DMS53 (cell line): ENCODE results near the gene KDM7A.
"Not testable (repeated sequence)": the region's sequence is repeated elsewhere in the genome, so short reads cannot be mapped to it uniquely, and the experiment has no call there.

Source experiments
- DNase-seq: peaks from one replicate; lab custom pipeline; 2025; lab: John Stamatoyannopoulos, UW

The KDM7A gene

GRCh38 chr7:140160308-140160707 lies 16.5 kb downstream of the KDM7A start:
- no peak for DNase-seq

DNA sequence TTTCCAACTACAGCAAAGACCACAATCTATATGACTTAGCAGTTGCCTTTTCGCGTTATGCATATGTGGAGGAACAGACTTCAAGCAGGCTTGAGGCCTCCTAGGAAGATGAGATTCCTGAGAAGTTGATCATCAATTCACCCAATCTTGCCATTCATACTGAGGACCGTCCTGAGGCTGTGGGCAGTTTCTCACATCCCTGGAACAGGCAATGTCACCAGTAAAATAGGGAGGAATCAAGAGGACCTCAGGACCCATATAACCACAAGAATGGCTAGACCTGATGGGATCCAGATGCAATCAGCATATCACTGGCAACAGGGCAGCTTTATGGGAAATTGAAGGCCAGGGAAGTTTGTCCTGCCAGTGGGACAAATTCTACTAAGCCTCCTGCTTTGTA lies 17.3 kb downstream of the KDM7A start:
- DNase-seq = no peak

DNA sequence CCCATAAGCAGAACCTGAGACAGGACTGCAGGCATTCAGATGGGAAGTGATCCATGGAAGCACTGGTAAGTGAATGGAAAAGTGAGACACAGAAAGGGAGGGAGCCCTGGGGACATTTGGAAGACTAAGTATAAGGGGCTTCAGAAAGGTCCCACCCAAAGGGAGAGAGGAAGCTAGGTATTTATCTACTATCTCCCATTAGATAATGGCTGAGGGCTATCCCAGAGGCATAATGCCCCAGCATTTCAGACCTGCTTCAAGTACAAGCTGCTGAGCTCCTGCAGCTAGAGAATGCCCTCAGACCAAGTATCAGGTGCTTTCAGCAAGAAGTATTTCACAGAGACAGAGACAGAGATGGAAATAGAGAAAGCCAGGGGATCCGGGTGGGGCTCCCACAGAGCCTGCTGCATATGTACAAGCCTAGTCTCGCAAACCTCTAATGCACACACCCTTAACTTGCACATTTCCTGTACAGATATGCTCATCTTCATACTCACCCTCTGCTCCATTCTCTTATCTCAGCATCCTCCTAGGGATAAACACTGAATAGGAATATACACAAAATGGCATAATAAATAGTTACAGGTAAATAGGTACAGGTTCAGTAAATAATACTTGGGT lies 20.2 kb downstream of the KDM7A start:
- DNase-seq = no peak

DNA sequence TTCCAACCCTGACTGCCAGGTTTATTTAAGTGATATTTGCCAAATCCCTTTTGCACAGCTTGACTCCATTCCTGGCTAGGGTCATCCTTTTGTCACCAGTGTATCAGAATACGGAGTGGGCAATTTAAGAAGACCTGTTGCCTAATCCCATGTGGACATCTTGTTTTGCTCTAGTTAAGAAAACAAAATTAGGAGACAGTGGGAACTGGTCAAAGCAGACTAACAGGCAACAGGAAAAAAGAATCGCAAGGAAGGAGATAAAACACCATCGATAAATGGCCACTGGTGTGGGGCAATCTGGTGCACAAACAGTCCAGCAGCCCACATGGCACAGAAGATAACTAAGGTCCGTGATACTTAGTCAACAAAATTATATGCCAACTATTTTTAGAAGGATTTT lies 21.4 kb downstream of the KDM7A start:
- no peak for DNase-seq

DNA sequence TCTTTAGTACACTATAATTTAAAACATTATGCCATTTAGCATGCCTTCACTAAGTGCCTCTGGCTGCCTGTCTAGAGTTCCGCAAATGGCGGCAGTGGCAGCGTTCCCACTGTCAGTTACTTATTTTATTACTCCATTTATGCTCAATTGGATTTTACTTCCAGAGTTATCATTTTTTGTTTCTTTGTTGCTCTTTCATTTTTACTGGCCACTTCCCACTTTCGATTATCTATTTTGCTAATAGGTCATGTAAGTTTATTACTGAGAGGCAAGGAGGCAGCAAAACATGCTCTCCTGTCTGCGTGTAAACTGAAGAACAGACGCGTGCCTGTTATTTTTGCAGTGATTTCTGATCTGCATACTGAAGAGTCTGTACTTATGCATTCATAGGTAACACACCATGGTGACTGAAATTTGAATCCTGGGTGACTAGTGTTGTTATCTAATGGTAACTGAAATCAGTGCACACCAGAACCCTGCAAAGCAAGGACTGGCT lies 23.1 kb downstream of the KDM7A start:
- no peak for DNase-seq

DNA sequence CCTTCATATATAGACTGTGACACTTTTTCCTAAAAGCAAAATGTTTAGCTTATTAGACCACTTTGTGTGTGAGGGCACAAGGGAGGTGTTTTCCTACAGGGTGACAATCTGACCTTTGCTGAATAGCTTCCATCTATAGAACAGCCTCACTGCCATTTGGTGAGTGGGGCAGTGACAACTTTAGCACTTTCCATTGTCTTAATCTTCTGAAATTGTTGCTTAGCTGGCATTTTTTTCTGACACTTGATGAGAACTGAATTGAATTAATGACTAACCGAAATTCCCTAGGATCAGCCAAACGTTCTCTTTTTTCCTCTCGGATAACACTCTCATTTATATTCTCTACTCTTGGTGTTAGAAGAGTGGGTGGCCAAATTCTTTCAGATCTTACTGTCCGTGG lies 30.2 kb downstream of the KDM7A start:
- DNase-seq = no peak

DNA sequence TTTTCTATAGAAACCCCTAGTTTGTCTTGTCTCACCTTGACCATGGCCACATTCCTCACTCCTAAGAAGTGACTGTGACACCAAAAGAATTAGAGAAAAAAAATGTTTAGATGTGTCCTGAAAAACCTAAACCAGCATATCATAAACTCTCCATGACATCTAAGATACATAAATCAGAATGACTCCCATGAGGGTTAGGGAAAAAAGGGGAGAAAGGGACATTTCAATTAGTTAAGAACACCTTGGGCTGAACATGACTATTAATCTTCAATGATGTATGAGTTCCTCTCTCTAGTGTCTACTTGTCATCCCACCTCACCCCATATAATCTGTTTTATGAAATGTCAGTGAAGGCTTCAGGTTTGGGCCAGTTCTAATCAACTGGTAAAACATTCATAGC lies 31.1 kb downstream of the KDM7A start:
- DNase-seq = no peak

DNA sequence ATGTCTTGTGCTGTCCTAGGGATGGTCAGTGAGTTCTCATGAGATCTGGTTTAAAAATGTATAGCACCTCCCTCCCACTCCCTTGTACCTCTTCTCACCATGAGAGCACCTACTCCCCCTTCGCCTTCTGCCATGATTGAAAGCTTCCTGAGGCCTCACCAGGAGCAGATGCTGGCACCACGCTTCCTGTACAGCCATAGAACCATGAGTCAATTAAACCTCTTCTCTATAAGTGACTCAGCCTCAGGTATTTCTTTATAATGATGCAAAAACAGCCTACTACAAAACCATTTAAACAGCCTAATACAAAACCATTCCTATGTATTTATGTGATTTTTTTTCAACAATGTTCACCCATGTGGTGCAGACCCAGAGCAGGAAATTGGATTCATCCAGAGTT lies 32.0 kb downstream of the KDM7A start:
- no peak for DNase-seq

- no peak for DNase-seq
These were observed 32.8 kb downstream of the KDM7A start for GRCh38 chr7:140143997-140144396.

- DNase-seq = no peak
These were observed 34.8 kb downstream of the KDM7A start for GRCh38 chr7:140142031-140142430.

- no peak for DNase-seq
These were observed 35.5 kb downstream of the KDM7A start for GRCh38 chr7:140141256-140141655.

GRCh38 chr7:140137078-140137477 lies 39.7 kb downstream of the KDM7A start:
- no peak for DNase-seq

- DNase-seq = no peak
These were observed 40.7 kb downstream of the KDM7A start for GRCh38 chr7:140136073-140136472.

GRCh38 chr7:140134039-140134438 lies 42.7 kb downstream of the KDM7A start:
- no peak for DNase-seq

DNA sequence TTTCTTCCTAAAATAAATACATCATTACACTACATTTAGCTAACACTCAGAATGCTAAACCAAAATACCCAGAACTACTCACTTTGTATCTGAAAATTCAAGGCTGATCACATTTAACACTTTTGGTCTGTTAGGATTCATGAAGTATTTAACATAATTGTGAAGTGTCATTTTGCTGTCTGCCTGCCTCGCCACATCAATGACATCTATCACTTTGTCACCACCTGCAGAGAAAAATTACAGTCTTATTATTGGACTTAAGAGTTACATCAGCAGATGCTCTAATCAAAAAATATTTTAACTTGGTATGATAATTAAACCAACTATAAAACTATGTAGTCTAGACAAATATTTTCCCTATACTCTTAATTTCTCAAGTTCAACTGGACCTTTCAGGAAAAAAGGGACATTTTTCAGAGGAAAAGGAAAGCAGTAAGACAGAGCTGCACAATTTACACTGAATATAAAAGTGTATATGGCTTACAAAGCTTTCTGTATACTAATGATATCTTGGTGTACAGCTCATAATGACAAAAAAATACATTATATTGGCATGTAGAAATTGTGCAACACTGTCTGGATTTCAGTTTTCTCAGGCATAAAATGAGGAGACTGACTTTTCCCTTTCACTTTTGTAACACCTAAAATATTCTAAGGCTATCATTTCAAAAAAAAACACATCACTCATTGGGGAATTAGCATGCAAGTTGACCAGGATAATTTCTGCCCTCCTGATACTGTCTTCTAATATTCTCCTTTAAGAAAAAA lies 49.2 kb downstream of the KDM7A start:
- DNase-seq = no peak

DNA sequence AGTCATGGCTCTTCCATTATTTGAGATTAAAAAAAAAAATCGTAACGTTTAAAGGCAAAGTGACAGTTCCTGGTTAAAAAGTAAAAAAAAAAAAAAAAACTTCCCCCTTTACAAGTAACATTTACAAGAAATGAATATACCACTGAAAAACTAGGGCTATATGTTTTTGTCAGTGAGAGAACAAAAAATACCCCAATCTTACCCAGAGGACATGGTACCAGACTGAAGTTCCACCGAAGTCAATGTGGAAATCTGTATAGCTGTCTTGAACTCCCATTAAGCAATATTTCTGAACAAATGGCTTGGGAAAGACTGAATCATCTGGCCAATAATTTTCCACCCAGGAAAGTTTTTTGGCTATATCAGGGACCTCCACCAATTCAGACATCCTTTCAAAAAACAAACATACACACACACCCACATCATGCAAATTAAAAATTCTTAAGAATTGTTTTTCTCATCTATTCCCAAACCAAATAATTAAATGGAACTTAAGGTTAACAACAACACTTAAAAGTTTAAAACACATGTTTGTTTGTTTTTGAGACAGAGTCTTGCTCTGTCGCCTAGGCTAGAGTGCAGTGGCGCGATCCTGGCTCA lies 50.2 kb downstream of the KDM7A start:
- no peak for DNase-seq

GRCh38 chr7:140122965-140123364 lies 53.8 kb downstream of the KDM7A start:
- no peak for DNase-seq

GRCh38 chr7:140121326-140121725 lies 55.5 kb downstream of the KDM7A start:
- DNase-seq = no peak

DNA sequence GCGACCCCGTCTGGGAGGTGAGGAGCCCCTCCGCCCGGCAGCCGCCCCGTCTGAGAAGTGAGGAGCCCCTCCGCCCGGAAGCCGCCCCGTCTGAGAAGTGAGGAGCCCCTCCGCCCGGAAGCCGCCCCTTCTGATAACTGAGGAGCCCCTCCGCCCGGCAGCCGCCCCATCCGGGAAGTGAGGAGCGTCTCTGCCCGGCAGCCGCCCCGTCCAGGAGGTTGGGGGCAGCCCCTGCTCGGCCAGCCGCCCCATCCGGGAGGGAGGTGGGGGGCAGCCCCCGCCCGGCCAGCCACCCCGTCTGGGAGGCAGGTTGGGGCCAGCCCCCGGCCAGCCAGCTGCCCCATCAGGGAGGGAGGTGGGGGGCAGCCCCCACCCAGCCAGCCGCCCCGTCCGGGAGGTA lies 62.0 kb downstream of the KDM7A start:
- not testable (repeated sequence) for DNase-seq

- DNase-seq = not testable (repeated sequence)
These were observed 68.0 kb downstream of the KDM7A start for GRCh38 chr7:140108777-140109176.

DNA sequence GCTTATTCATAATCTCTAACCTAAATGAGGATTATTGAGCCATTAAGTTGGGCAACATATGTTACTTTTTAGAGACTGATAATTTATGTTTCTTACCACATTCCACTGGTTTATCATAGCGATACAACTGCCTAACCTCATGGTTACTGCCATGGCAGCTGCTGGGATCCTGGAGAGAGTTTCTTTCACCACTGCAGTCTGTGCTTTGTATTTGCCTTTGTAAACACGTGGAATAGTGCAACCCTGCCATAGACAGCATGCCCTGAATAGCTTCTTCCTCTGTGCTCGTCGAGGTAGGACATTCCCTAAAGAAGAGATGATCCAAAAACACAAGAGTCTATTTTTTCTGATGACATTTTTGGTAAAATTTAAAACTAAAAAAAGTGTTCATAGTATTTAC lies 80.3 kb downstream of the KDM7A start:
- no peak for DNase-seq

DNA sequence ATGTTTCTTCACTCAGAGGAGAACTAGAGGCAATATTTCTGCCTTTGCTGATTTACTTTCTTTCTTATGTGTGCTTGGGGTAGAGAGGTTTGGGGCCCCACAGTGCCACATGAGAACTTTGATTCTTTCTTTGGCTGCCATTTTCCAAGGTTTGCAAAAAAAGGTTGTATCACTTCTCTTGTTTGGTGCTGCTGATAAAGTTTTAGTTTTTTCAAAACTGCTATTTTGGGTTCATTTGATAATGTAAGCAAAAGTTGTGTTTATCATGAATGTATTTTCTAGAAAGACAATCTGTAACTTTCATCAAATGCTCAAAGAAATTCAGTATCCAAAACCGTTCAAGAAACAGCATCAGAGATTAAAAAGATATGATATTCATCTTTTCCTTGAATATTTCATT lies 83.4 kb downstream of the KDM7A start:
- DNase-seq = no peak

GRCh38 chr7:140085447-140085846 lies 91.3 kb downstream of the KDM7A start:
- no peak for DNase-seq
